Measurements from ENCODE around the gene GPS2. TPM values are rescaled to one million over a fixed set of nuclear protein-coding genes. Genes with fewer than 3 reads are reported as not detected.

GPS2 gene
- total RNA-seq, 4 donors from 2014 or later, result 93.2 to 148 (median 94.2) TPM

DNA sequence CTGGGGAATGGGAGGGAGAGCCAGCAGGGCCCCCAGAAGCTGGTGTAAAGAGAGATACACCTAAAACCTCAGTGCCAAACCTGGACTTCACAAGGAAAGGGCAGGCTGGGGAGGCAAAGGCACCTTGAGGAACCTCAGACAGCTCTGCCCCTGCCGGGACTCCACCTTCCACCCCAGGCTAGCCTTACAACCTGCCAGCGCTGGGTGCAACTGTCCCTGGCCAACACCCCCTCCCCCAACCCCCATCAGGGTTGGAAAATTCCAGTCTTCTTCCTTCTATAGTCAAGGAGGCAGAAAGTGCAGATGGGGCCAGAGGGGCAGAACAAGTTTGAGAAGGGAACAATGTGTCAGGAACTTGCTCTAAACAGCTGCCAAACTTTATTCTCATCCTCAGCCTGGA is 23.0 kb downstream of the GPS2 start:
- TF ChIP-seq, protein P1, sequence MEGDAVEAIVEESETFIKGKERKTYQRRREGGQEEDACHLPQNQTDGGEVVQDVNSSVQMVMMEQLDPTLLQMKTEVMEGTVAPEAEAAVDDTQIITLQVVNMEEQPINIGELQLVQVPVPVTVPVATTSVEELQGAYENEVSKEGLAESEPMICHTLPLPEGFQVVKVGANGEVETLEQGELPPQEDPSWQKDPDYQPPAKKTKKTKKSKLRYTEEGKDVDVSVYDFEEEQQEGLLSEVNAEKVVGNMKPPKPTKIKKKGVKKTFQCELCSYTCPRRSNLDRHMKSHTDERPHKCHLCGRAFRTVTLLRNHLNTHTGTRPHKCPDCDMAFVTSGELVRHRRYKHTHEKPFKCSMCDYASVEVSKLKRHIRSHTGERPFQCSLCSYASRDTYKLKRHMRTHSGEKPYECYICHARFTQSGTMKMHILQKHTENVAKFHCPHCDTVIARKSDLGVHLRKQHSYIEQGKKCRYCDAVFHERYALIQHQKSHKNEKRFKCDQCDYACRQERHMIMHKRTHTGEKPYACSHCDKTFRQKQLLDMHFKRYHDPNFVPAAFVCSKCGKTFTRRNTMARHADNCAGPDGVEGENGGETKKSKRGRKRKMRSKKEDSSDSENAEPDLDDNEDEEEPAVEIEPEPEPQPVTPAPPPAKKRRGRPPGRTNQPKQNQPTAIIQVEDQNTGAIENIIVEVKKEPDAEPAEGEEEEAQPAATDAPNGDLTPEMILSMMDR (IDR thresholded peaks at IDR 0.05), result no peak
- TF ChIP-seq POLR2A (IDR thresholded peaks at IDR 0.05), result no peak
- H3K4me3 ChIP-seq, result no peak overlapping the region
- no peaks in the 10 kb centered on the region for H3K27me3 ChIP-seq
- peaks cover 0 to 48% (median 17%) of the 10 kb centered on the region in 4 donors for H3K4me1 ChIP-seq
- no peak overlapping the region for H3K27ac ChIP-seq
- no peaks in the 10 kb centered on the region for H3K36me3 ChIP-seq
- peaks cover 0 to 3% (median 0%) of the 10 kb centered on the region in 4 donors for H3K9me3 ChIP-seq
- no peak for DNase-seq

DNA sequence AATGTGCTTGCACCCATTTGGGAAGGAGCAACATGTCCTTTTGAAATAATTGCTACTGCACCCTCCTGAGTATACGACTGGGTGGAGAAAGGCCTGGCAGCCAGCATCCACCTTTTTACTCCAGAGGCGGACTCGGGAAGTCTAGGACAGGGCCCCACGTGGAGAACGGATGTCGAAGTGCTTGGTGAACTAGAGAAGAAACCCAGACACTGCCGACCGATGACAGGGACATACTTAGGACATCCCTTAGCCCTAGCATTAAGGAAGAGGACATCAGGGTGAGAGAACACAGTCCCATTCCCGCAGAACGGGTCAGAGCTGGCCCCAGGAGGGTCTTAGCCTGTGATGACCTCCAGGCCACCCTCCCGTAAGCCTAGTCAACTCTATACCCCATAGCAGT is 24.5 kb downstream of the GPS2 start:
- Histone ChIP-seq H3K27me3 (no peaks in the 10 kb centered on the region), H3K27ac (no peak overlapping the region), H3K36me3 (no peaks in the 10 kb centered on the region), H3K4me3 (no peak overlapping the region), H3K4me1 (peaks cover 0 to 36% (median 10%) of the 10 kb centered on the region in 4 donors), H3K9me3 (peaks cover 0 to 3% (median 0%) of the 10 kb centered on the region in 4 donors)
- no peak for DNase-seq
- no peak for TF ChIP-seq POLR2A (IDR thresholded peaks at IDR 0.05)

- Histone ChIP-seq H3K36me3 (no peaks in the 10 kb centered on the region), H3K27ac (no peak overlapping the region), H3K27me3 (no peaks in the 10 kb centered on the region), H3K4me1 (peaks cover 0 to 30% (median 10%) of the 10 kb centered on the region in 4 donors), H3K9me3 (peaks cover 0 to 3% (median 0%) of the 10 kb centered on the region in 4 donors), H3K4me3 (no peak overlapping the region)
- DNase-seq, result no peak
- no peak for TF ChIP-seq POLR2A (IDR thresholded peaks at IDR 0.05)
- TF ChIP-seq, protein P1 (IDR thresholded peaks at IDR 0.05), result no peak
Measured at GRCh38 chr17:7290166-7290565, 25.0 kb downstream of the GPS2 start.

DNA sequence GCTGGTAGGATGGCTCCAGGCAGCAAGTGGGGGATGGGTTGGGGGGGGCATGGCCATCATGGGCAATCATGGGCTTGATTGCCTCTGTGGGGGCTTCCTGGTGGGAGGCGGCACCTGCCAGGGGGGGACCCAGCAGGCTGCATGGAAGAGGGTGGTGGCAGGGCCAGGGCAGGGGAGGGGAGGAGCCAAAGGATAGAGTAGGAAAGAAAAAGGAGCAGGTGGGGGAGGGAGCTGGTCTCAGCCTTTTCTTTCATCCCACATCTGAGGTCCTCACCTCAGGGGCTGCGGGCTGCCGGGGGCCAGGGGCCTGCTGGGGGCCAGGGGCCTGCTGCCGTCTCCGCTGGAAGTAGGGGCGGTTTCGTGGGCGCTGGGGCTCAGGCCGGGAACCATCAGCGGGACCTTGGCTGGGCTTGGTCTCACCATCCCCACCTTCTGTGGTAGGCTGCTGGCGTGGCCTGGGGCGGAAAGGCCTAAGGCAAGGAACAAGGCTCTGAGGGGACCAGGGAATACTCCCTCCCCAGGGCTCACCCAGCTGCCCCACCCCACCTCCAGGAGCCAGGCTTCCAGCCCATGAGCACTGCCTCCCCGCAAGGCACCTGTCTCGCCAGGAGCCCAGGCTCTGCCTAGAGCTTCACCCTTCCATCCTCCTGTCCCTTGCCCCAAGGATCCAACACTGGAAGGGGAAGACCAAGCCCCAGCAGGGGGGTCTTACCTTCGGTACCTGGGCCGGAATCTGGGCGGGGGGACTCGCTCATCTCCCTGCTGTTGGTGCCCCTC is 25.7 kb downstream of the GPS2 start:
- peaks cover 0 to 2% (median 0%) of the 10 kb centered on the region in 4 donors for H3K9me3 ChIP-seq
- no peak for DNase-seq
- no peaks in the 10 kb centered on the region for H3K36me3 ChIP-seq
- peaks cover 0 to 23% (median 3%) of the 10 kb centered on the region in 4 donors for H3K4me1 ChIP-seq
- TF ChIP-seq, protein P1 (IDR thresholded peaks at IDR 0.05), result no peak
- TF ChIP-seq POLR2A (IDR thresholded peaks at IDR 0.05), result no peak
- H3K27ac ChIP-seq, result no peak overlapping the region
- H3K4me3 ChIP-seq, result no peak overlapping the region
- no peaks in the 10 kb centered on the region for H3K27me3 ChIP-seq

GRCh38 chr17:7285679-7286078 is 29.5 kb downstream of the GPS2 start:
- Histone ChIP-seq H3K27me3 (no peaks in the 10 kb centered on the region), H3K4me1 (peaks cover 2 to 17% (median 16%) of the 10 kb centered on the region in 4 donors), H3K27ac (no peak overlapping the region), H3K4me3 (no peak overlapping the region), H3K9me3 (no peaks in the 10 kb centered on the region), H3K36me3 (no peaks in the 10 kb centered on the region)
- no peak for TF ChIP-seq POLR2A (IDR thresholded peaks at IDR 0.05)
- TF ChIP-seq, protein P1 (IDR thresholded peaks at IDR 0.05), result no peak
- no peak for DNase-seq

GRCh38 chr17:7284911-7285310 is 30.2 kb downstream of the GPS2 start:
- Histone ChIP-seq H3K27ac (no peak overlapping the region), H3K4me3 (no peak overlapping the region)
- TF ChIP-seq POLR2A (IDR thresholded peaks at IDR 0.05), result no peak

More at GRCh38 chr17:7284911-7285310, 30.2 kb downstream of the GPS2 start:
- H3K36me3 ChIP-seq, result no peaks in the 10 kb centered on the region
- peaks cover 2 to 25% (median 16%) of the 10 kb centered on the region in 4 donors for H3K4me1 ChIP-seq
- no peaks in the 10 kb centered on the region for H3K27me3 ChIP-seq
- no peak for DNase-seq
- H3K9me3 ChIP-seq, result no peaks in the 10 kb centered on the region
